GDM1 (cell line): ENCODE results near the gene SYTL3.

Source experiments
- DNase-seq: peaks from one replicate; lab custom pipeline; 2025; lab: John Stamatoyannopoulos, UW

The SYTL3 gene

DNA sequence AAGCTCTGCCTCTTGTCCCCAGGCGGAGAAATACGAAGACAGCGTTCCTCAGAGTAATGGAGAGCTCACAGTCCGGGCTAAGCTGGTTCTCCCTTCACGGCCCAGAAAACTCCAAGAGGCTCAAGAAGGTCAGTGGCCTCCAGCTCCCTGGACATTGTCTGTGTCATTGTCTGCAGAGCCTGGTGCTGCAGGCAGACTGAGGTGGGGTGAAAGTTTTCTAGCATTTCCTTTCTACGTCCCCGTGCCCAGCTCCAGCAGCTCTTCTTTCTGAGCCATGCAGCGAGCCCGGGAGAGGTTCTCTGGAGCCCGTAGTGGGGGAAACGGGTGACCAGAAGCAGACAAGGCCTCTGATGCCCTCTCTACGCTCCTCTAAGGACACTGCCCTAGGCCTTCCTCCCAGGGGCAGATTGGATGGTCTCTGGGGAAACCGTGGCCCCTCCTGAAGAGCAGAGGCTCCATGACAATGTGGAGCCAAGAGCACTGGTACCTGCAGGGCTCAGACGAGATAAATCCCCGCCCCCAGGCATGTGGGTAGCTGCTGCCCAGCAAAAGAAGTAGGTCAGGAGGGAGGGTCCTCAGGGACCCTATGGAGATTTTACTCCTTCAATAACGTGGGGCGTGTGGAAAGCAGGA is 110.9 kb downstream of the SYTL3 start:
- no peak for DNase-seq

GRCh38 chr6:158761746-158762145 is 111.9 kb downstream of the SYTL3 start:
- DNase-seq, result no peak

GRCh38 chr6:158762787-158763433 is 113.1 kb downstream of the SYTL3 start:
- DNase-seq, result no peak

DNA sequence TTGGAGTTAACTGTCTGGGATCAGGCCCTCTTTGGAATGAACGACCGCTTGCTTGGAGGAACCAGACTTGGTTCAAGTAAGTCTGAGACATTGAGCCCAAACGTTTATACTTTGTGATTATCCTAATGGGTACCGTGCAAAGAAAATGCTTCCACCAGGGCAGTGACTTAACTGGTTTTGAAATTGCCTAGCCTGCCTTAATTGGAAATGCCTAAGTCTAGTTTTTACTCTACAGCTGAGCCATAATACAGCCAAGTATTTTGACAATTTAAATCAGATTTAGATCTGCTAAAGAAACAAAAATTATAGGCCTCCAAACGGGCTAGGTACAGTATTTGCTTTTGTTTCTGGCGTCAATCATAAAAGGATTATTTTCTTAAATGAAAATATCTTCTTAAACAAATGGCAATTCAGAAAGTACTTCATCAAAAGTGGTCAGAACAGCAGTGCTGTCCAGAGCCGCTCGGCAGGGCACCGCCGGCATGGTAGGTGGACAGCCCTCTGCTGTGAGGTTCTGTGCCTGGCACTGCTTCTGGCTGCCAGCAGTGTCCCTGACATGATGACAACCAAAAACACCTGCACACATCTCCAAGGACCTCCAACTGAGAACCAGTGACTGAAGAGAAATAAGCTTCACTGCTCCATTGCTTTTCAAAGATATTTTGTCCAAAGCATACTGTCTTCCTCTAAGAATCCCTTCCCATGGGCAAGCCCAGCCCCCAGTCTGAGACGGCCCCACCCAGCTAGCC is 113.8 kb downstream of the SYTL3 start:
- no peak for DNase-seq

- DNase-seq, result no peak
Observed at GRCh38 chr6:158764183-158764849, 114.5 kb downstream of the SYTL3 start.

DNA sequence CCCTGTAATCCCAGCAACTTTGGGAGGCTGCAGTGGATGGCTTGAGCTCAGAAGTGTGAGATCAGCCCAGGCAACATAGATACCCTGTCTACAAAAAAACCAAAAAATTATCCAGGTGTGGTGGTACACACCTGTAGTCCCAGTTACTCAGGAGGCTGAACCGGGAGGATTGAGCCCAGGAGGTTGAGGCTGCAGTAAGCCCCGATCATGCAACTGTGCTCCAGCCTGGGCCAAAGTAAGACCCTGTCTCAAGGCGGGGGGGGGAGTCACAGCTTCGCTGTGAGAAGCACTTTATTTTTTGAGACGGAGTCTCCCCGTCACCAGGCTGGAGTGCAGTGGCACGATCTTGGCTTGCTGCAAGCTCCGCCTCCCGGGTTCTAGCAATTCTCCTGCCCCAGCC is 115.1 kb downstream of the SYTL3 start:
- DNase-seq, result no peak

DNA sequence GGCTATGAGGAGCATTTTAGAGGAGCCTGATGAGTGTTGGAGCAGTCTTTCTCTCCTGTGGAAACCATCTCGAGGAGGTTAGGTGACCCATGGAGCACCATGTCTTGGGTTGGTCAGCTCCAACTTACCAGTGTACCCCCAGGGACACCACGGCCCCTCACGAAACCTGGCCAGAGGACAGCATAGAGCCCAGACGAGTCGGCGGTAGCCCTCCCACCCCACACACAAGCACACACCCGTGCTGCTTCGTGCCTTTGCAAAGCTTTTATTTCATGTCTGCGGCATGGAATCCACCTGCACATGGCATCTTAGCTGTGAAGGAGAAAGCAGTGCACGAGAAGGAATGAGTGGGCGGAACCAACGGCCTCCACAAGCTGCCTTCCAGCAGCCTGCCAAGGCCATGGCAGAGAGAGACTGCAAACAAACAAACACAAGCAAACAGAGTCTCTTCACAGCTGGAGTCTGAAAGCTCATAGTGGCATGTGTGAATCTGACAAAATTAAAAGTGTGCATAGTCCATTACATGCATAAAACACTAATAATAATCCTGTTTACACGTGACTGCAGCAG is 115.7 kb downstream of the SYTL3 start:
- no peak for DNase-seq

DNA sequence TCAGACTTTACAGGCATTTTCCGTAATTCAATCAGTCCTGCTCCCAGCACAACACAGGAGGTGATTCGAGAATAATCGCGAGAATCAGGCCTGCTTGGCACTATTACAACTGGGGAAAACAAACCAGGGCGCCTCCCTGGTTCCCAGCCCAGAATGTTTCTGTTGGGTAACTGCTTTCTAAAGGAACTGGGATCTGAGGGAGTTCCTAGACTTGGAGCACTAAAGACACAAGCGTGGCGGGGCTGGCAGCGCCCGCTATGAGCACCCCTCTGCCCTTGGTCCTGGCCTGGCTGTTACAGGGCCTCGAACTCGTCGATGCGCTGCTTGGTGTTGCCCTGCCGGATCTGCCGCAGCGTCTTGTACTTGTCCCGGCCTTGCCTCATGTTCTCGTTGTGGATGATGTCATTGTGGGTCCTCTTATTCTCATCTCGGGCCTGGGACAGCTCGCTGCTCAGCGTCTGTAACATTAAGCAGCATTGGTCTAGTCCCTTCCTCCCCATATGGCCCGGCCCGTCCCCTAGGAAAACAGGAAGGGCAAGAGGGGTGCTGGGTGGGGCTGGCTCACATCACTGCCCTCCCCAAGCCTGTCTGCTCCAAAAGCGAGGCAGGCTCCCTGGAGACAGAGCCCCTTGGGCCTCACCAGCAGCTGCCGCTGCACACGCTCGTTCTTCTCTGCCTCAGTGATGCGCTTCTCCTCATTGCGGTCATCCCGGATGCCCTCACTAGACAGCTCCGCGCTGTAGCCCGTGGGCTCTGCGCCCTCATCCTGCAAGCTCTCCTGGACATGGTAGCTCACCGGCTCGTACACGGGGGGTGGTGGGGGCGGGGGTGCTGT is 117.0 kb downstream of the SYTL3 start:
- no peak for DNase-seq

DNA sequence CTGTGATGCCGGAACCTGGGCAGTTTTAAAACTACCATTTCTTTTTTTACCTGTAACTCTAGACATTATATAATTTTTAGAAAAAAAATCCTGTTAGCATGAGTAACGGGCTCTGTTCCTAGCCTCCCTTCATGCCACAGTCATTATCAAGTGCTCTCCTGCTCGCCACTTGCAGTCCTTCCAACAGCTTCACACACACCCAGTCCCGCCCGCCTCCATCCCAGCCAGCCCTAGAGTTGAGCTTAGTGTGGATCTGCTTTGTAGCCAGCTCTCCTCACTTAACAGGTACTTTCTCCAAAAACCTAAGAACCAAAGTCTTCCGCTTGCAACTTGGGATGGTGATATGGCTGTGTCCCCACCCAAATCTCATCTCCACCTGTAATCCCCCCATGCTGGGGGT is 117.9 kb downstream of the SYTL3 start:
- DNase-seq, result no peak

DNA sequence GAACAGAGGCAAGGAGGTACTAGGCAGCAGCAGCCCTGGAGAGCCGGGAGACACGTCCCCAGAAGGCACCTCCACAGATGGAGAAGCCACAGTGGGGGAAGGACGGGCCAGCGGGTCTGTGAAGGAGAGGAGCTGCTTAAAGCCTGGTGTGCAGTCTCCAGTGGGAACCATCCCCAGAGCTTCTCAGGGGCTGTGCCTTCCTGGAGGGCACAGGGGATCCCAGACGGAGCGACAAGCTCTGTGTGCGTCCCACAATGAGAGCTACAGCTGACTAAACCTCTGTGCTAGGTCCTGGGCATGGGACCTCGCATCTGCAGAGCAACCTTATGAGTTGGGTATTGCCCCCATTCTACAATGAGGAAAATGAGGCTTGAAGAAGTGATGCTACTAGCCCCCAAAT is 118.6 kb downstream of the SYTL3 start:
- DNase-seq, result no peak

DNA sequence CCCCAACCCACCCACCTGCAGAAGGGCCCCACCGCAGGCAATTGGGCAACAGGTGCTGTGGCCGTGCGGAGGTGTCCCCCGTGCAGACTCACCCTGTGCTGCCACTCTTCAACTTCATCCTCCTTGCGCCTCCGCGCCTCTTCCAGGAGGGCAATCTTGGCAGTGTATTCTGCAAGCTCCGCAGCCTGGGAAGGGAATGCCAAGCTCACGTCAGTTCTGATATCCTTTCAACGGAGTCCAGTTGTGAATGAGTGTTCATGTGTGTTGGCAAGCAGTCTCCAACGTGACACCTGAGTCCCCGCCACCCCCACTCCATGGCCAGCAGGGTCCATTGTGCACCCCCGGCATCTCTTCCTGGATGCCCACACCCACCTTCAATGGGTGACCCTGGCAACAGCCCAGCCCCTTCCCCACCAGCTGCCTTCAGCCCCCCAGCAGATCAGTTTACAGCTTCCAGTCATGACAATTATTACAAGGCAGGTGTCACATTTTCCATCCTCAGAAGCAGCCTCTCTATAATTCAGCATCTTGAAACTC is 119.4 kb downstream of the SYTL3 start:
- DNase-seq, result no peak

GRCh38 chr6:158769771-158770432 is 120.0 kb downstream of the SYTL3 start:
- DNase-seq, result no peak

DNA sequence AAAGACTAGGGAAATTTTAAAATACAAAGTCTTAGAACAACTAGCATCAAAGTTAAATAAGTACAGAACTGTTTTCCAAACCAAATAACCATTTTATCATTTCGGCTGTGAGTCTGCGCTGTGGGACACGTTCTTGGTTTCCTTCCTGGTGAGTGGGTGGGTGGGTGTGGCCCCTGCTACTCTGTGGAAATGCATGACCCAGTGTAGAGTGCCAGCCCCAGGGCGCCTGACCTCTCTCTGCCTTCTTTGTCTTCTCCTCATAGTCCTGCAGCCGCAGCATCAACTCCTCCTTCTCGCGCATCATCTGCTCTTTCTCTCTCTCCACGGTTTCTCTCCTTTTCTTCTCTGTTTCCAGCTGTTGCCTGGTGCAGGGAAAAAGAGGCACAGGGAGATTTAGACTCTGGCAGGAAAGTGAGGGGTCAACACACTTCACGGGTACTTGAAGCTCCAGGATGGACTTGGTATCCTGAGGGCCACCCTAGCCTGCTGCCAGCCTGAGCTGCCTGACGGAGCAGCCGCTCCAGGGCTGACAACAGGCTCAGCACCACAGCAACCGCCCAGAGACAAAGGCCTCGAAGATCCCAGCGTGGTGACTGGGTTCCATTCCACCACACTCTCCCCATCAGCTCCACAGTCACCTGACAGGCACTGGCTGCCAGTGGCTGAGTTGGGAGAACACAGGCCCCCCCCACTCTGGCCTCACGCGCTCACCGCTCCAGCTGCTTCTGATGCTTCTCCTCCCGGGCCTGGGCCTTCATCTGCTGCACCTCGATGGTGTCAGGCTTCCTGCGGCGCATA is 120.9 kb downstream of the SYTL3 start:
- DNase-seq, result no peak

GRCh38 chr6:158771399-158772152 is 121.7 kb downstream of the SYTL3 start:
- DNase-seq, result no peak

- no peak for DNase-seq
Observed at GRCh38 chr6:158772172-158772571, 122.3 kb downstream of the SYTL3 start.

GRCh38 chr6:158772851-158773371 is 123.1 kb downstream of the SYTL3 start:
- no peak for DNase-seq

DNA sequence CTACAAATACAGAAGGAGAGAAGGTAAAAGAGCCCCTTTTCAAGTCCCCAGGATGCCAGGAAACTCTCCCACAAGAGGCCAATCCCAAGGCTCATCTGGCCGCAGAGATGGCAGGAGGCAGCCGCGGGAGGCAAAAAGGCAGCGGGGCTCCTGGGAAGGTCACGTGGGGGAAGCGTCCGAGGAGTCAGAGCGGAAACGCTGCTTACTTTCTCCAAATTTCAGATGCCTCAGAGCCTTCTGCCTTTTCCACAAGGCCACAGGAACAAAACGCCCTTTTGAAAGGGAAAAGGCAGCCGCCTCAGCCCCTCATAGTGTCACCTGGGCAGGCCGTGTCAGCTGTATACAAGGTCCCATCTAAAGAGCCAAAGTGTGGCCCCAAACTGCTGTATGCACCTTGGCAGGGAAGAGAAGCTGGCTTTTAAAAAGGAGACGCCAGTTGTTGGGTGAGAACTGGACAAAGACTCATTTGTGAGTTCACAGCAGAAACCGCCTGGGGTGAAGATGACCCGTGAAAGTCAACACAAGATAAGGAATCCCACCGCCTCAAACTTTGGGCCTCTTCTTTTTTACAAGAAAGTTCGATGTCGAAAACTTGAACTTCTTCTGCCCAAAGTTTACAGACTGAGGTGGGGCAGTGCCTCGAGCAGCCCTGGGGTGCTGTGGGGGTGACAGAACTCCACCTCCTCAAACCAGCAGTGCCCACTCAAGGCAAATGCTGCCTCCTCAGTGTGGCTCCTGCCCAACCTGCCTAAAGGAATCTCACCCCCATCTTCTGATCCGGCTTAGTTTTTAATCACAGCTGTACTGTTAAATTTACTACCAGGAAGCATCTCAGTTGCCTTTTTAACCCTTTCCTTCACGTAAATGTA is 124.0 kb downstream of the SYTL3 start:
- DNase-seq, result no peak
